Suprapubic skin (tissue), 3 donors: ENCODE measurements around the gene DNAJC8.

Experiments
- CTCF ChIP-seq, 2 donors: fragments of 200-600 bp in 1 of 2; fragments of 450-650 bp in 1 of 2; sonication (generic) in 1 of 2; IDR thresholded peaks; one replicate each; pipeline ENCODE4 v1.5.1; 2016 to 2019; ENCODE audit warnings: antibody characterized with exemption in 2 of 2, mild to moderate bottlenecking in 1 of 2, moderate library complexity in 1 of 2
- POLR2A ChIP-seq, 2 donors: fragments of 450-650 bp; IDR thresholded peaks; one replicate each; pipeline ENCODE4 v1.6.1; 2017; ENCODE audit warnings: antibody characterized with exemption in 2 of 2, mild to moderate bottlenecking in 2 of 2, moderate library complexity in 2 of 2

GRCh38 chr1:28159243-28159642, 73.6 kb downstream of the DNAJC8 start:
- no peak for TF ChIP-seq POLR2A (IDR thresholded peaks at IDR 0.05)
- TF ChIP-seq CTCF (IDR thresholded peaks at IDR 0.05): no peak
